ENCODE results near the gene KCNS1.
"Not testable (repeated sequence)": the region's sequence is repeated elsewhere in the genome, so short reads cannot be mapped to it uniquely, and the experiment has no call there.

GRCh38 chr20:45139733-45140375 is 38.9 kb upstream of the KCNS1 start:
- TF ChIP-seq CTCF, POLR2A (IDR thresholded peaks at IDR 0.05): not testable (repeated sequence)
